Trophoblast cell (in vitro differentiated cells and primary cell): ENCODE measurements around the gene PLXND1.
A peak's percentile ranks its signal among the peaks of the same experiment; 100 is the strongest.

ENCODE experiments used
- DNase-seq, 2 donors: peaks; one replicate each; pipeline ENCODE4 v3.0.0-alpha.2; 2016
- H2AFZ ChIP-seq: 2 replicates; pipeline ENCODE4 v1.6.1; 2013; ENCODE audit warnings: low read length, moderate library complexity, mild to moderate bottlenecking; ENCODE audit not compliant: insufficient read depth, poor library complexity
- H2AK5ac ChIP-seq: 2 replicates; pipeline ENCODE4 v1.6.1; 2013; ENCODE audit warnings: mild to moderate bottlenecking, low read length
- H2BK120ac ChIP-seq: 2 replicates; pipeline ENCODE4 v1.6.1; 2013; ENCODE audit warnings: low read length, mild to moderate bottlenecking, moderate library complexity; ENCODE audit not compliant: insufficient read depth, poor library complexity
- H2BK12ac ChIP-seq: 2 replicates; pipeline ENCODE4 v1.6.1; 2013; ENCODE audit warnings: mild to moderate bottlenecking, low read length, moderate library complexity
- H2BK5ac ChIP-seq: 2 replicates; pipeline ENCODE4 v1.6.1; 2013; ENCODE audit warnings: low read length, low read depth, moderate library complexity, mild to moderate bottlenecking; ENCODE audit not compliant: poor library complexity
- H3K14ac ChIP-seq: 2 replicates; pipeline ENCODE4 v1.6.1; 2013; ENCODE audit warnings: mild to moderate bottlenecking, low read length
- H3K18ac ChIP-seq: 2 replicates; pipeline ENCODE4 v1.6.1; 2013; ENCODE audit warnings: mild to moderate bottlenecking, low read length
- H3K23ac ChIP-seq: 2 replicates; pipeline ENCODE4 v1.6.1; 2013; ENCODE audit warnings: low read length
- H3K27ac ChIP-seq: 2 replicates; pipeline ENCODE4 v1.5.1; 2013; ENCODE audit warnings: low read depth, mild to moderate bottlenecking, inconsistent platforms, low read length, moderate library complexity
- H3K27me3 ChIP-seq: 2 replicates; pipeline ENCODE4 v1.6.1; 2013; ENCODE audit warnings: inconsistent platforms, mild to moderate bottlenecking, low read length, moderate library complexity; ENCODE audit not compliant: insufficient read depth
- H3K36me3 ChIP-seq, 2 experiments: 1 replicate in 1 of 2; 2 replicates in 1 of 2; pipeline ENCODE4 v1.6.1; 2013; ENCODE audit warnings: low read length in 2 of 2, mild to moderate bottlenecking in 2 of 2, moderate library complexity in 1 of 2; ENCODE audit not compliant: insufficient read depth in 2 of 2, control insufficient read depth in 1 of 2
- H3K4ac ChIP-seq: 2 replicates; pipeline ENCODE4 v1.6.1; 2013; ENCODE audit warnings: low read depth, mild to moderate bottlenecking, low read length, moderate library complexity
- H3K4me1 ChIP-seq, 2 experiments: 1 replicate in 1 of 2; 2 replicates in 1 of 2; pipeline ENCODE4 v1.6.1; 2013; ENCODE audit warnings: low read length in 2 of 2, mild to moderate bottlenecking in 2 of 2, moderate library complexity in 1 of 2; ENCODE audit not compliant: insufficient read depth in 2 of 2, control insufficient read depth in 1 of 2
- H3K4me2 ChIP-seq: 2 replicates; pipeline ENCODE4 v1.6.1; 2013; ENCODE audit warnings: inconsistent platforms, mild to moderate bottlenecking, low read length, moderate library complexity
- H3K4me3 ChIP-seq: 2 replicates; pipeline ENCODE4 v1.5.1; 2013; ENCODE audit warnings: mild to moderate bottlenecking, low read depth, low read length, inconsistent platforms
- H3K79me1 ChIP-seq: one replicate; pipeline ENCODE4 v1.6.1; 2013; ENCODE audit warnings: low read length
- H3K79me2 ChIP-seq: 2 replicates; pipeline ENCODE4 v1.6.1; 2013; ENCODE audit warnings: low read length, mild to moderate bottlenecking; ENCODE audit not compliant: control insufficient read depth, insufficient read depth, poor library complexity
- H3K9ac ChIP-seq: 2 replicates; pipeline ENCODE4 v1.6.1; 2013; ENCODE audit warnings: mild to moderate bottlenecking, low read length
- H3K9me3 ChIP-seq: 2 replicates; pipeline ENCODE4 v1.6.1; 2013; ENCODE audit warnings: low read depth, mild to moderate bottlenecking, control low read depth, inconsistent platforms, low read length; ENCODE audit not compliant: insufficient read depth
- H4K12ac ChIP-seq: 2 replicates; pipeline ENCODE4 v1.6.1; 2013; ENCODE audit warnings: low read depth, mild to moderate bottlenecking, low read length, moderate library complexity
- H4K8ac ChIP-seq: 2 replicates; pipeline ENCODE4 v1.6.1; 2013; ENCODE audit warnings: low read depth, mild to moderate bottlenecking, low read length, moderate library complexity
- H4K91ac ChIP-seq: one replicate; pipeline ENCODE4 v1.6.1; 2013; ENCODE audit warnings: low read depth, mild to moderate bottlenecking, low read length, moderate library complexity
- WGBS: extraction: QIAGEN DNeasy Blood & Tissue Kit; methylation state at CpG from one replicate; pipeline ENCODE4 v1.1.7; 2013; ENCODE audit warnings: missing lambda C conversion rate; ENCODE audit not compliant: insufficient read length, insufficient coverage; ENCODE audit errors: extremely low coverage; 5-methylcytosine and 5-hydroxymethylcytosine counted together

Gene PLXND1

DNA sequence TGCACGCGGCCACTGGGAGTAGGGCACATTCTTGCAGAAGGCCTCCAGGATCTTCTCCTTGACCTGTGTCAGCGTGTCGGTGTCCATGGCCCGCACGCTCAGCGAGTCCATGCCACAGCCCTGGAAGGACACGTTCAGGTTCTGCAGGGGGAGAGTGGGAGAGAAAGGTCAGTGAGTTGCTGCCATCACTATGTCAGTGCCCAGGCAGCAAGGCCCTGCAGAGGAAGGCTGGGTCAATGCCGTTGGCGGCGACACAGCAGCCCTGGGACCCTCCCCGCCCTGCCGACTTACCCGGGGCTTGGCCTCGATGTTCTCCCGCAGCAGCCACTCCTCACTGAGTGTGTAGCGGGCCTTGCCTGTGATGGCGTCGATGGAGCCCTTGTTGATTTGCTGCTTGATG is 43.7 kb downstream of the PLXND1 start:
- Histone ChIP-seq H2AFZ (no peak overlapping the region), H3K9ac (no peak overlapping the region), H4K8ac (no peak overlapping the region), H2BK120ac (no peak overlapping the region), H3K27ac (no peak overlapping the region), H3K4me2 (no peak overlapping the region), H3K14ac (no peak overlapping the region), H3K4ac (no peak overlapping the region), H2BK12ac (no peak overlapping the region), H3K23ac (no peak overlapping the region), H3K18ac (no peak overlapping the region), H3K9me3 (no peaks in the 10 kb centered on the region), H2AK5ac (no peak overlapping the region), H3K27me3 (no peaks in the 10 kb centered on the region), H4K12ac (no peak overlapping the region), H2BK5ac (no peak overlapping the region), H4K91ac (no peak overlapping the region), H3K79me2 (no peaks in the 10 kb centered on the region), H3K4me3 (no peak overlapping the region), H3K4me1 (peaks cover 17 to 29% of the 10 kb centered on the region in 2 experiments), H3K36me3 (peaks cover 91 to 92% of the 10 kb centered on the region in 2 experiments), H3K79me1 (peaks cover 14% of the 10 kb centered on the region)
- DNase-seq, result no peak
- WGBS, result no CpG with 5 or more reads among the region's 19 CpGs

DNA sequence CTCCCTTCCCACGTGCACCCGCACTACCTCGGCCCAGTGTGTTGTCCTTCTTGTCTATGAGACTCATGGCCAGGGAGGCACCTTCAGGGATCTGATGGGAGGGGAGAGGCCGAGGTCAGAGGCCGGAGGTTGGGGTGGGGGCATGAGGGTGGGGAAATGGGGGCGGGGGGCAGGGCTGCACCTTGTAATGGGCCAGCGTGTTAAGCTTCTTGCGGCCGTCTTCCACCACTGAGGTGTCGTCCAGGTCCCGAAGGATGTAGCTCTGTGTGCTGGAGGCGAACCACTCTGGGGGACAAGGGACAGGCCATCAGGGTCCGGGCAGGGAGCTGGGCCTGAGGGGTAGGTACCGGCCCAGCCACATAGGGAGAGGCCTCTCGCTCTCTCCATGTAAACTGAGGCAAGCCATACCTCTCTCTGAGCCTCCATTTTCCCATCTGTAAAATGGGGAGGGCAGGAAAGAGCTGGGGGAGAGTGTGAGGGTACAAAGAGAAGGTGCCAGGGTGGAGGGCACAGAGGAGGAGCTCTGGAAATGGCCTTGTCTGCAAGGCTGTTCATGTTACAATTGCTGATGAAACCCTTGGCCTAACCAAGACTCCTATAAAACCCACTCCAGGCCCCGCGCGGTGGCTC is 44.7 kb downstream of the PLXND1 start:
- Histone ChIP-seq H3K4ac (no peak overlapping the region), H3K4me2 (no peak overlapping the region), H3K36me3 (peaks cover 91 to 92% of the 10 kb centered on the region in 2 experiments), H4K8ac (peak overlapping the region; percentile 39), H3K79me1 (peaks cover 14% of the 10 kb centered on the region), H4K12ac (no peak overlapping the region), H3K9me3 (no peaks in the 10 kb centered on the region), H3K27ac (no peak overlapping the region), H3K14ac (peak overlapping the region; percentile 13), H3K18ac (no peak overlapping the region), H2AK5ac (no peak overlapping the region), H2AFZ (no peak overlapping the region), H4K91ac (peak overlapping the region; percentile 37), H3K23ac (no peak overlapping the region), H3K27me3 (no peaks in the 10 kb centered on the region), H3K4me3 (no peak overlapping the region), H2BK120ac (no peak overlapping the region), H3K9ac (no peak overlapping the region), H2BK12ac (peak overlapping the region; percentile 29), H2BK5ac (no peak overlapping the region), H3K79me2 (no peaks in the 10 kb centered on the region), H3K4me1 (peaks cover 17 to 29% of the 10 kb centered on the region in 2 experiments)
- no peak for DNase-seq
- WGBS, result no CpG with 5 or more reads among the region's 18 CpGs

DNA sequence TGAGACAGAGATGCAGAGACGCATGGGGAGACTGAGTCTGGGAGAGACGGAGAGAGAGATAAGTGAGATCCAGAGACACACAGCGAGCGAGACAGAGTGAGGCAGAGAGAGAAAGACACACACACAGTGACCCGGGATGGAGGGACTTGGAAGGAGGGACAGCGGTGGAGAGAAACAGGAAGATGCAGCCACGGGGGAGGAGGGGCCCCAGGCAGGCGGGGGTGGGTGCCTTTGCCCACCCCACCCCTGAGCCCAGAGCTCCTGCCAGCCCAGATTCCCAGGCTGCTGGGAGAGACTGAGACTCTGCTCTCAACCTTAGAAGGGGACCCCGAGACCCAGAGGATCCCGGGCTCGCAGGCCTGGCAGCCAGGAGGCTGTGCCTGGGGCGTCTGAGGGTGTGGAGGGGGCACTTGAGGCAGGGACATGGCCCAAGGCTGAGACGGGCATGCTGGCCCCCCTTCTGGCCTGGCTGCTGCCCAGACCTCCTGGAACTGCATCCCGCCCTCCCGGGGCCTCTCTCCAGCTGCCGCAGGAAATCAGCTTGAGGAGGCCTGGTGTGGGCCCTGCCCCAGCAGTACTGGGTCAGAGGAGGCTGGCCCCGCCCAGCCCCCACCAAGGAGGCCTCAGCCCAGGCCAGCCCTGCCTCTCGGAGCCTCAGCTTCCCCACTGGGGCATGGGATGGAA is 45.4 kb downstream of the PLXND1 start:
- Histone ChIP-seq H3K79me1 (peaks cover 11% of the 10 kb centered on the region), H3K4me3 (no peak overlapping the region), H4K91ac (peak overlapping the region; percentile 37), H3K4me2 (no peak overlapping the region), H3K14ac (no peak overlapping the region), H3K9ac (no peak overlapping the region), H2BK12ac (peak overlapping the region; percentile 29), H3K4ac (no peak overlapping the region), H3K79me2 (no peaks in the 10 kb centered on the region), H3K36me3 (peaks cover 91 to 92% of the 10 kb centered on the region in 2 experiments), H3K18ac (peak overlapping the region; percentile 19), H4K8ac (peak overlapping the region; percentile 39), H2BK5ac (peak overlapping the region; percentile 3), H2BK120ac (peak overlapping the region; percentile 17), H4K12ac (no peak overlapping the region), H3K27me3 (no peaks in the 10 kb centered on the region), H2AK5ac (no peak overlapping the region), H3K23ac (no peak overlapping the region), H3K27ac (no peak overlapping the region), H3K9me3 (no peaks in the 10 kb centered on the region), H3K4me1 (peaks cover 17 to 29% of the 10 kb centered on the region in 2 experiments), H2AFZ (no peak overlapping the region)
- no peak for DNase-seq
- WGBS, result no CpG with 5 or more reads among the region's 18 CpGs

DNA sequence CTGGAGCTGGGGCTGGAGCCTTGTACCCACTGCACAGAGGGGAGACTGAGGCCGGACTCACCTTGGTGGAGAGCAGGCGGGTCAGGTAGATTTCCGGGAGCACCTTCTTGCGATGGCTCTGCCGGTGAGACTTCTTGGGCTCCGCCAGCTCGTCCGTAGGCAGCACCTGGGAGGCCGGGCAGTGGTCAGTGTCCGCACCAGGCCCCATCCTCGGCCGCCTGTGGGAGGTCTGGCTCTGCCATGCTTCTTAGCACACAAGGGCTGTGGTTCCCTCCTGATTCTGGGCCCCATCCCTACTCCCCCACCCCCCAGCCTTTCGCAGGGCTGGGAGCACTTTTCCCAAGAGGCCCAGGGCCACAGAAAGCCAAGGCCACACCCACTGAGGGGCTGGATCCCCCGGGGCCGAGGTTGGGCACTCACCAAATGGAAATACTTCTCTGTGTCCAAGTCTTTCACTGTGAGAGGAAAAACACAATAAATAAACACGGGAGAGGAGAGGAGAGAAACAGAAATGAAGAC is 46.1 kb downstream of the PLXND1 start:
- no peak overlapping the region for H3K4me3 ChIP-seq
- DNase-seq, result no peak

More for the DNA sequence above, 46.1 kb downstream of the PLXND1 start:
- no peak overlapping the region for H3K23ac ChIP-seq
- no peaks in the 10 kb centered on the region for H3K27me3 ChIP-seq
- H3K27ac ChIP-seq, result no peak overlapping the region
- H3K14ac ChIP-seq, result no peak overlapping the region
- no peak overlapping the region for H4K12ac ChIP-seq
- peaks cover 12 to 25% of the 10 kb centered on the region in 2 experiments for H3K4me1 ChIP-seq
- no peak overlapping the region for H2AFZ ChIP-seq
- no peak overlapping the region for H3K18ac ChIP-seq
- H3K79me1 ChIP-seq, result peaks cover 7% of the 10 kb centered on the region
- H4K8ac ChIP-seq, result no peak overlapping the region
- H3K9me3 ChIP-seq, result no peaks in the 10 kb centered on the region
- H4K91ac ChIP-seq, result peak overlapping the region; percentile 61
- H2AK5ac ChIP-seq, result no peak overlapping the region
- peaks cover 90% of the 10 kb centered on the region in 2 experiments for H3K36me3 ChIP-seq
- H3K9ac ChIP-seq, result no peak overlapping the region
- peak overlapping the region; percentile 50 for H2BK12ac ChIP-seq
- H3K4ac ChIP-seq, result no peak overlapping the region
- no CpG with 5 or more reads among the region's 16 CpGs for WGBS
- no peak overlapping the region for H2BK5ac ChIP-seq
- no peaks in the 10 kb centered on the region for H3K79me2 ChIP-seq
- no peak overlapping the region for H3K4me2 ChIP-seq
- no peak overlapping the region for H2BK120ac ChIP-seq
